Activated CD8-positive, alpha-beta memory T cell treated with anti-CD3 and anti-CD28 coated beads, Interleukin-2, amount 50 U/mL, for 1 hour (primary cell): ENCODE results near the gene HNRNPA1L2.
"Not testable (repeated sequence)": the region's sequence is repeated elsewhere in the genome, so short reads cannot be mapped to it uniquely, and the experiment has no call there.

Experiments used
- DNase-seq: peaks from one replicate; pipeline ENCODE4 v3.0.0-alpha.2; 2020; ENCODE audit errors: extremely low read depth

The HNRNPA1L2 gene

DNA sequence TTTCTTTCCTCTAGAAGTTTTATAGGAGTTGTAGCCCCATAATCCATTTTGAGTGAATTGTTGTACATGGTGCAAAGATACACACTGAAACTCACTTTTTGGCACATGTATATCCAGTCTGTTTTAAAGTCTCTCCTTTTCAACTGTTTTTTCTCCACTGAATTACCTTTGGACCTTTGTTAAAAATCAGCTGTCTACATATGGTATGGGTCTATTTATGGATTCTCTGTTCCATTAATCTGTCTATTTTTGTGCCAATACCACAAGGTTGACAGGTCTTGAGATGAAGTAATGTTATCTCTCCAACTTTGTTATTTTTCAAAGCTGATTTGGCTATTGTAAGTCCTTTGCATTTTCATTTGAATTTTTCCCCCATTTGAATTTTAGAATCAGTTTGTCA, 4.7 kb downstream of the HNRNPA1L2 start:
- DNase-seq: no peak

GRCh38 chr13:52650731-52651130, 8.5 kb downstream of the HNRNPA1L2 start:
- no peak for DNase-seq

DNA sequence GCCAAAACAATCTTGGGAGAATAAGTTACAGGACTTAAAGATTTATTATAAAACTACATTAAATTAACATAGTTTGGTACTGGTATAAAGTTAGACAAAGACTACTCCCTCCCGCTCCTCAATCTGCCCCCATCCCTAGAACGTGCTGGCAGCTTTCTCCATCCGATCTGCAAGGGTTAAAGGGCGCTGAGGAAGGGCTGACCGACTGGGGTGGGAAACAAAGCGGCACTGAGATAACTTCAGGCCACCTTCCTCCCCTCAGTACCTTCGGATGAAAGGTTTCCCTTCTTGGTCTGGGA, 9.6 kb downstream of the HNRNPA1L2 start:
- no peak for DNase-seq

- peak; percentile 86 for DNase-seq
These were observed 10.2 kb downstream of the HNRNPA1L2 start, which contains the start of gene SUGT1 for GRCh38 chr13:52652196-52652979. Gene SUGT1, plus strand, starts transcription at chr13:52652836. Its CDS starts 85 bp downstream, at chr13:52652921.

- no peak for DNase-seq
These were observed 10.7 kb downstream of the HNRNPA1L2 start for GRCh38 chr13:52652980-52653303.

DNA sequence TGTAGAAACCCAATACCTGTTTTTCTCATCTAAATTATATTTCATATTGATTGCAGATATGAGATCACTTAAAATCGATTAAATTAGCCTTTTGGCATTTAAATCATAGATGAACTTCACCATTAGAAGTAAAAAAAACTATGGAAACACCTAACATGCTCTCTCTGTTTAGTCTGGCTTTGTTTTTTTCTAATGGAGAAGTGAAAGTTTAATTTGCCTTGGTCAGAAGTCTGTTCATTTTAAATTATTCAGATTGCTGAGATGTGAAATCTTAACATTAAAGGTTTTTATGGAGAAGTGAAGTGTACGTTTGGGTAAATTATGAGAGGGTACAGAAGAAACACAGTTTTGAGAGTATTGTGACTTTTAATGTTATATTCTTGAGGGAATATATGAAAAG, 17.1 kb downstream of the HNRNPA1L2 start:
- DNase-seq: no peak

DNA sequence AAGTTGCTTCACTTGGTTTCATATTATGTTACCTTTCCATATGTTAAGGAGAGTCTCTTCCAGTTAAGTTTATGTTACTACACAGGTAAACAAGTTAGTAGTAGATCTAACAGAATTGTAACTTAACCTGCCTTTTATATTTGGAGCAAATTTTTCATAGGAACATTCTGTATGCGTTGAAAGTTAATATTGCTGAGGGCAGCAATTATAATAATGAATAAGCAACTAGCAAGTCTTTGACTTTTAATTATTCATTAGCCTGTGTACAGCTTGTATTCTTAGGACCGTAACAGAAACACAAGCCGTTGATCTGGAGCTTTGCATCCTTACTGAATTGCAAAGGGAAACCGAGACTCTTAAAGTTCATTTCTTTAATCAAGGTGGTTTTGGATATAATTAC, 22.0 kb downstream of the HNRNPA1L2 start:
- no peak for DNase-seq

DNA sequence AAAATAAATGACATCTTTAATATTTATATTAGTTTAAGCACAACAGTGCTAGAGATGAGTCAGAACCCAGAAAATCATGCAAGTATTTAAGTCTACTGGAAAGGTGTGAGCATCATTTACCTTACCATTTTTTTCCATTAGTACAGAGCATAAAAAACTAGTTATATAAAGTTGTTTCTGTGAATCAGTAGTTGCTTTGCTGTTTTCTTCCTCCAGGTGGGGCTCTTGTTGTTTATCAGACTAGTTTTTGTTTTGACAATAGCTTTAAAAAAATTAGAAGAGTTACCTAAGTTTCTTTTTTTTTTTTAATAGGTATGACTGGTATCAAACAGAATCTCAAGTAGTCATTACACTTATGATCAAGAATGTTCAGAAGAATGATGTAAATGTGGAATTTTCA, 23.1 kb downstream of the HNRNPA1L2 start:
- DNase-seq: no peak

DNA sequence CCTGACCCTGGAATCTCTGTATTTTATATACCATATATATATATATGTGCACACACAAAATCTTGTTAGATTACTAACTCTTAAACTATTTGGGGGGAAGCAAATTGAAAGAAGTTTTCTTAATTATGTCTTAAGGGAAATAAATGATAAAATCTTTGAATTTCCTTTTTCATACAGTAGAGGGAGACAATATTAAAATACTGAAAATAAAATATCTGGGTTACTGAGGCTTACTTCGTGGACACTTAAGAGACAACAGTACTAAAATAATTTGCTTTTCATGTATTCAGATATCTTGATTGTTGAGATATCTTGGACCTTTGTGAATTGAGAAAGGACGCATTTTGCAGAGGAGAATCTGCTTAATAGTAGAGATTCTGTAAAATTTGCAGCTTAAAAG, 27.4 kb downstream of the HNRNPA1L2 start:
- no peak for DNase-seq

GRCh38 chr13:52670726-52671125, 28.5 kb downstream of the HNRNPA1L2 start:
- DNase-seq: no peak

DNA sequence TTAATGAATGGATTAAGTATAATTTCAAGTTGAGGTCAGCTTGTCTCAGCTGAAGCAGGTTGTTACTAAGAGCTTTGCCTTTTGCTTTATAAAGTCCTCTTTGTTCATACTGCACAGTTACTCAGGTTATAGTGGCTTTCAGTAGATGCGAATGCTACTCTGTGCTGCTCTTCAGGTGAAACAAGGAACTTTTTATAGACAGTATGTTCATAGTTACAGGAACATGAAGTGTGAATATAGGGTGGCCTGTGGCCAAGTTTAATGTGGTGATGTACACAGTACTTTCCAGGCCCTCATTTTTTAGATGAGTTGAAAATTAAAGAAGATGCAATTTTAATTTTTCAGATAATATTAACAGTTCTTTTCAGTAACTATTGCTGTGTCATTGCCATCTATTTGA, 31.2 kb downstream of the HNRNPA1L2 start:
- no peak for DNase-seq

DNA sequence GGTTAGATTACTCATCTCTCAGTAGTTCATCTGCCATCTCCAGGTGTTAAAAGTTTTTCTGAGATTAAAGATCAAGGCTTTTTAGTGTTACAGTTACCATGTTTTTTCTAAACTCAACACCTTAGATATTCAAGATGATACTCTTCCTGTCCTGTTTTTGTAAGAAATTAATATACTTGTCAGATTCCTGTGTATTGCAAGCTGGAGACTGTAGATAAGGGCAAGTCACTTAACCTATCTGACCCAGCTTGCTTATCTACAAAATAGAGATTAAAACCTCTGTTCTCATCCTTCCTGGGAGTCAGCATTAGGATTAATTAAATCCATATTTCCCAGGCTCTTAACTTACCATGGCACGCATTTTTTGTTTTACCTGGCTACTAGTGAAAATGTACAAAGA, 35.6 kb downstream of the HNRNPA1L2 start:
- no peak for DNase-seq

DNA sequence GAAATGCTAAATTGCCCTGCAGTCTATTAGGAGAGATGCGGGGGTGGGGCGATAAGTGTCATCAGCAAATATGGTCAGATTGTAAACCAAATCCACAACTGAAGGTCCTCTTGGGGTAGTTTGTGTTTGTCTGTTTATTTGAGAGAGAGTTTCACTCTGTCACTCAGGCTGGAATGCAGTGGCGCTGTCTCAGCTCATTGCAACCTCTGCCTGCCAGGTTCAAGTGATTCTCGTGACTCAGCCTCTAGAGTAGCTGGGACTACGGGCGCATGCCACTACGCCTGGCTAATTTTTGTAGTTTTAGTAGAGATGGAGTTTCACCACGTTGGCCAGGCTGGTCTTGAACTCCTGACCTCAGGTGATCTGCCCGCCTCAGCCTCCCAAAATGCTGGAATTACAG, 43.6 kb downstream of the HNRNPA1L2 start:
- not testable (repeated sequence) for DNase-seq

DNA sequence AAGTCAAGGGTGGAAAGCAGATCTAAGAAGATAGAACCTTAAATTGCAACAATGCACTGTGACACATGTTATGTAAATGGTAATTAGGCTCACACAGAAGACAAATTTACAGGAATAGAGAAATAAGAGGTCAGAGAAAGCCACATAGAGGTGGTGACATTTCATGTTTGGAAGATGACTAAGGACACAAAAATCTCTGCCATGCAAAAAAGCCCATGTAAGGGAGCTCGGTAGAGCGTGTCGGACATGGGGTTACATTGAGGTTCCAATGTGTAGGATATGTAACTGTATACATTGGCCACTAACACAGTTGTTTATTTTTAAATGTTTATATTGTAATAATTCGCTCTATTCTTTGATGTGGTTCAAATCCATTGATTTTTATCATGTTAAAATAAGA, 44.1 kb downstream of the HNRNPA1L2 start:
- DNase-seq: no peak
